Body of pancreas (tissue), 4 donors: ENCODE measurements around the gene LCA5. TPM values are rescaled to one million over a fixed set of nuclear protein-coding genes. Genes with fewer than 3 reads are reported as not detected.
"Not testable (repeated sequence)": the region's sequence is repeated elsewhere in the genome, so short reads cannot be mapped to it uniquely, and the experiment has no call there.

Source experiments
- ATAC-seq: fragments of 150-250 bp; one replicate; pipeline ENCODE4 v1.9.1; 2016
- DNase-seq, 4 donors: peaks; one replicate each; pipeline ENCODE4 v3.0.0-alpha.2; 2019
- H3K27ac ChIP-seq, 4 donors: fragments of 200-600 bp; sonication (generic); 1 replicate in 3 of 4; 2 replicates in 1 of 4; pipeline versions ENCODE4 v1.5.1 to v1.6.1; 2016 to 2019; ENCODE audit warnings: mild to moderate bottlenecking in 1 of 4, mixed read lengths in 1 of 4, moderate library complexity in 1 of 4
- H3K27me3 ChIP-seq, 2 donors: fragments of 200-600 bp; sonication (generic); one replicate each; pipeline ENCODE4 v1.6.0; 2016; ENCODE audit warnings: mild to moderate bottlenecking in 1 of 2
- H3K36me3 ChIP-seq, 2 donors: fragments of 200-600 bp; sonication (generic); replicated peaks in 1 of 2; 2 replicates each; pipeline ENCODE4 v1.5.1; 2016; ENCODE audit warnings: low read depth in 2 of 2; ENCODE audit not compliant: insufficient read depth in 1 of 2
- H3K4me1 ChIP-seq: fragments of 200-600 bp; sonication (generic); one replicate; pipeline ENCODE4 v1.6.0; 2016
- H3K4me3 ChIP-seq, 2 donors: fragments of 200-600 bp; sonication (generic); 1 replicate in 1 of 2; 2 replicates in 1 of 2; pipeline ENCODE4 v1.5.1; 2016 to 2019
- H3K9me3 ChIP-seq, 3 donors: fragments of 200-600 bp; sonication (generic); 1 replicate in 2 of 3; 2 replicates in 1 of 3; pipeline ENCODE4 v1.5.1; 2016
- POLR2A ChIP-seq, 3 donors: fragments of 450-650 bp; IDR thresholded peaks; one replicate each; pipeline ENCODE4 v1.6.1; 2016; ENCODE audit warnings: antibody characterized with exemption in 3 of 3, mild to moderate bottlenecking in 2 of 3
- WGBS, 2 donors: methylation state at CpG; one replicate each; pipeline ENCODE4 v1.1.5; 2017; 5-methylcytosine and 5-hydroxymethylcytosine counted together
- intact Hi-C: fragments of 100-400 bp; cut with DNase I; formaldehyde crosslinking; loops from one replicate; pipeline ENCODE4 v1.15.1; 2023
- total RNA-seq, 2 donors: library from RNA; depleted of rRNA; stranded (reverse); fragments of >200 nt; gene quantifications; one replicate each; pipeline ENCODE4 v1.1.0, GENCODE V29; 2016
- TF ChIP-seq, protein P1 (sequence below), 7 experiments: fragments of 450-650 bp in 4 of 7; fragments of 200-600 bp in 3 of 7; sonication (generic) in 3 of 7; IDR thresholded peaks; one replicate each; pipeline ENCODE4 v1.5.1; 2016 to 2019; ENCODE audit warnings: antibody characterized with exemption in 7 of 7

The LCA5 gene
- total RNA-seq, 2 donors from 2014 or later: 2.6 to 7.8 TPM

GRCh38 chr6:79453558-79454042, 83.6 kb downstream of the LCA5 start:
- no peaks in the 10 kb centered on the region for H3K4me1 ChIP-seq
- H3K27ac ChIP-seq: no peak overlapping the region
- no peak overlapping the region for H3K4me3 ChIP-seq
- TF ChIP-seq, protein P1, sequence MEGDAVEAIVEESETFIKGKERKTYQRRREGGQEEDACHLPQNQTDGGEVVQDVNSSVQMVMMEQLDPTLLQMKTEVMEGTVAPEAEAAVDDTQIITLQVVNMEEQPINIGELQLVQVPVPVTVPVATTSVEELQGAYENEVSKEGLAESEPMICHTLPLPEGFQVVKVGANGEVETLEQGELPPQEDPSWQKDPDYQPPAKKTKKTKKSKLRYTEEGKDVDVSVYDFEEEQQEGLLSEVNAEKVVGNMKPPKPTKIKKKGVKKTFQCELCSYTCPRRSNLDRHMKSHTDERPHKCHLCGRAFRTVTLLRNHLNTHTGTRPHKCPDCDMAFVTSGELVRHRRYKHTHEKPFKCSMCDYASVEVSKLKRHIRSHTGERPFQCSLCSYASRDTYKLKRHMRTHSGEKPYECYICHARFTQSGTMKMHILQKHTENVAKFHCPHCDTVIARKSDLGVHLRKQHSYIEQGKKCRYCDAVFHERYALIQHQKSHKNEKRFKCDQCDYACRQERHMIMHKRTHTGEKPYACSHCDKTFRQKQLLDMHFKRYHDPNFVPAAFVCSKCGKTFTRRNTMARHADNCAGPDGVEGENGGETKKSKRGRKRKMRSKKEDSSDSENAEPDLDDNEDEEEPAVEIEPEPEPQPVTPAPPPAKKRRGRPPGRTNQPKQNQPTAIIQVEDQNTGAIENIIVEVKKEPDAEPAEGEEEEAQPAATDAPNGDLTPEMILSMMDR (IDR thresholded peaks at IDR 0.05): no peak
- TF ChIP-seq POLR2A (IDR thresholded peaks at IDR 0.05): no peak
- intact Hi-C loops: no loop called here
- WGBS, 2 donors: 51 to 63% methylated on average over 3 of the region's 3 CpGs
- H3K36me3 ChIP-seq: no peaks in the 10 kb centered on the region
- ATAC-seq (no peak), DNase-seq (no peak)
- no peaks in the 10 kb centered on the region for H3K9me3 ChIP-seq
- H3K27me3 ChIP-seq: no peaks in the 10 kb centered on the region

- Histone ChIP-seq H3K36me3 (no peaks in the 10 kb centered on the region), H3K27me3 (no peaks in the 10 kb centered on the region), H3K27ac (no peak overlapping the region), H3K4me3 (no peak overlapping the region), H3K4me1 (no peaks in the 10 kb centered on the region), H3K9me3 (no peaks in the 10 kb centered on the region)
- 62 to 76% methylated on average over 7 of the region's 7 CpGs for WGBS, 2 donors
- intact Hi-C loops: no loop called here
- DNase-seq (no peak), ATAC-seq (no peak)
- TF ChIP-seq POLR2A (IDR thresholded peaks at IDR 0.05): no peak
- TF ChIP-seq, protein P1 (IDR thresholded peaks at IDR 0.05): no peak
These were observed 86.2 kb downstream of the LCA5 start for GRCh38 chr6:79450984-79451383.

DNA sequence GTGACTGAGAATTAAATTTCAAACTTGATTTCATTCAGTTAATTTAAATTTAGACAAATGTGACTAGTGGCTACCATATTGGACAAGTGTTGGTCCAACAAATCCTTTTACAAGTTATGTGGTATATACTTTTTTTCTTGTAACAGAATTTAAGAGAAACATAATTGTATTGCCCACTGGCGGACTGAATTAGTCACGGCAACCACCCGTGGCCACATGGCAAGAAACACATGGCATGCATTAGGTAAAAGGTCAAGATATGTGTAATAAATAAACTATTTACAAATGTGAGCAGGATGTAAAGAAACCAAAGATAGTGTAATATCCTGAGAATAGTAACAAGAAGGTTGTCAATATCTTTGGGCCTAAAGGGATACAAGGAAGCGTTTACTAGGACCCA, 91.2 kb downstream of the LCA5 start:
- no peak for ATAC-seq
- TF ChIP-seq, protein P1 (IDR thresholded peaks at IDR 0.05): no peak
- TF ChIP-seq POLR2A (IDR thresholded peaks at IDR 0.05): no peak
- Histone ChIP-seq H3K4me3 (no peak overlapping the region), H3K36me3 (no peaks in the 10 kb centered on the region), H3K27me3 (no peaks in the 10 kb centered on the region), H3K9me3 (no peaks in the 10 kb centered on the region), H3K27ac (no peak overlapping the region), H3K4me1 (no peaks in the 10 kb centered on the region)
- 73 to 86% methylated on average over 4 of the region's 4 CpGs for WGBS, 2 donors
- intact Hi-C loops: no loop called here
- DNase-seq: no peak

GRCh38 chr6:79443876-79444275, 93.4 kb downstream of the LCA5 start:
- H3K36me3 ChIP-seq, intact Hi-C loops, H3K9me3 ChIP-seq, H3K4me3 ChIP-seq, H3K27me3 ChIP-seq, H3K4me1 ChIP-seq, ATAC-seq, H3K27ac ChIP-seq, DNase-seq: not testable (repeated sequence)
- WGBS, 2 donors: 58 to 66% methylated on average over 3 of the region's 3 CpGs

- H3K27me3 ChIP-seq: no peaks in the 10 kb centered on the region
- no peak overlapping the region for H3K4me3 ChIP-seq
- ATAC-seq (no peak), DNase-seq (no peak)
- TF ChIP-seq, protein P1 (IDR thresholded peaks at IDR 0.05): no peak
- TF ChIP-seq POLR2A (IDR thresholded peaks at IDR 0.05): no peak
- no peaks in the 10 kb centered on the region for H3K4me1 ChIP-seq
- H3K9me3 ChIP-seq: no peaks in the 10 kb centered on the region
- no peaks in the 10 kb centered on the region for H3K36me3 ChIP-seq
- intact Hi-C loops: no loop called here
- H3K27ac ChIP-seq: no peak overlapping the region
These were observed 96.0 kb downstream of the LCA5 start for GRCh38 chr6:79441192-79441591.
